GM23338 (cell line): ENCODE data around the gene MSANTD4. TPM values are rescaled to one million over a fixed set of nuclear protein-coding genes. Genes with fewer than 3 reads are reported as not detected.

Experiments
- ATAC-seq: fragments of 200-7000 bp; cut with Tn5 transposase; 3 replicates; pipeline ENCODE4 v1.9.1; 2020
- DNase-seq: peaks from one replicate; pipeline ENCODE4 v3.0.0-alpha.2; 2015; ENCODE audit warnings: low spot score
- H2AFZ ChIP-seq: fragments of 200-600 bp; sonication (generic); 2 replicates; pipeline ENCODE4 v1.8.0; 2016; ENCODE audit warnings: antibody characterized with exemption, mild to moderate bottlenecking, moderate library complexity
- H3F3A ChIP-seq: fragments of 200-600 bp; sonication (generic); replicated peaks from 2 replicates; pipeline ENCODE4 v1.8.0; 2017; ENCODE audit warnings: antibody characterized with exemption, mixed run types, low read depth
- H3K27ac ChIP-seq: fragments of 200-600 bp; sonication (generic); 2 replicates; pipeline ENCODE4 v1.6.1; 2016; ENCODE audit warnings: low read depth
- H3K27me3 ChIP-seq: fragments of 200-600 bp; sonication (generic); 2 replicates; pipeline ENCODE4 v1.8.0; 2016; ENCODE audit warnings: mild to moderate bottlenecking, mixed run types, moderate library complexity; ENCODE audit not compliant: insufficient read depth
- H3K36me3 ChIP-seq: fragments of 200-600 bp; sonication (generic); 2 replicates; pipeline ENCODE4 v1.8.0; 2016; ENCODE audit warnings: mild to moderate bottlenecking; ENCODE audit not compliant: insufficient read depth
- H3K4me1 ChIP-seq: fragments of 200-600 bp; sonication (generic); 2 replicates; pipeline ENCODE4 v1.8.0; 2016; ENCODE audit warnings: mild to moderate bottlenecking, moderate library complexity; ENCODE audit not compliant: insufficient read depth
- H3K4me2 ChIP-seq: fragments of 200-600 bp; sonication (generic); 2 replicates; pipeline ENCODE4 v1.7.1; 2017; ENCODE audit warnings: mixed run types
- H3K4me3 ChIP-seq: fragments of 200-600 bp; sonication (generic); 2 replicates; pipeline ENCODE4 v1.6.1; 2016; ENCODE audit warnings: mixed run types
- H3K79me2 ChIP-seq: fragments of 200-600 bp; sonication (generic); replicated peaks from 2 replicates; pipeline ENCODE4 v1.8.0; 2017; ENCODE audit warnings: mild to moderate bottlenecking; ENCODE audit not compliant: insufficient read depth
- H3K9me2 ChIP-seq: fragments of 200-600 bp; sonication (generic); 2 replicates; pipeline ENCODE4 v1.8.0; 2017; ENCODE audit not compliant: insufficient read depth
- H4K20me1 ChIP-seq: fragments of 200-600 bp; sonication (generic); replicated peaks from 2 replicates; pipeline ENCODE4 v1.8.0; 2017; ENCODE audit warnings: mild to moderate bottlenecking; ENCODE audit not compliant: insufficient read depth
- H3K27ac Mint-ChIP-seq: 2 replicates; pipeline ENCODE4 v1.8.0; 2020; ENCODE audit warnings: inconsistent platforms, mild to moderate bottlenecking, moderate library complexity, mixed read lengths
- H3K27me3 Mint-ChIP-seq: 3 replicates; pipeline ENCODE4 v1.8.0; 2022; ENCODE audit warnings: low read depth, mild to moderate bottlenecking, moderate library complexity, mixed read lengths, inconsistent platforms; ENCODE audit not compliant: insufficient read depth, poor library complexity
- H3K36me3 Mint-ChIP-seq: 3 replicates; pipeline ENCODE4 v1.8.0; 2021; ENCODE audit warnings: low read depth, mild to moderate bottlenecking, inconsistent platforms, moderate library complexity, mixed read lengths
- H3K4me1 Mint-ChIP-seq: 3 replicates; pipeline ENCODE4 v1.8.0; 2020; ENCODE audit warnings: mild to moderate bottlenecking, inconsistent platforms, mixed read lengths
- H3K4me3 Mint-ChIP-seq: 3 replicates; pipeline ENCODE4 v1.8.0; 2021; ENCODE audit warnings: moderate library complexity, mild to moderate bottlenecking, inconsistent platforms, mixed read lengths
- H3K9me3 Mint-ChIP-seq: 3 replicates; pipeline ENCODE4 v1.8.0; 2020; ENCODE audit warnings: moderate library complexity, mild to moderate bottlenecking, inconsistent platforms, mixed read lengths
- ETS1 ChIP-seq: IDR thresholded peaks from 2 replicates; pipeline ENCODE4 v1.6.1; 2016; ENCODE audit warnings: antibody characterized with exemption
- EZH2 ChIP-seq: fragments of 200-600 bp; sonication (generic); IDR thresholded peaks from one replicate; pipeline ENCODE4 v1.8.0; 2017; ENCODE audit warnings: antibody characterized with exemption, mild to moderate bottlenecking, low read depth; ENCODE audit not compliant: unreplicated experiment
- EZH2phosphoT487 ChIP-seq: fragments of 200-600 bp; sonication (generic); IDR thresholded peaks from one replicate; pipeline ENCODE4 v1.8.1; 2018; ENCODE audit warnings: antibody characterized with exemption; ENCODE audit not compliant: unreplicated experiment
- NANOG ChIP-seq: IDR thresholded peaks from 2 replicates; pipeline ENCODE4 v1.6.1; 2016; ENCODE audit warnings: antibody characterized with exemption, borderline replicate concordance
- REST ChIP-seq: IDR thresholded peaks from one replicate; pipeline ENCODE4 v1.6.1; 2018; ENCODE audit warnings: antibody characterized with exemption; ENCODE audit not compliant: unreplicated experiment
- STAT1 ChIP-seq: IDR thresholded peaks from one replicate; pipeline ENCODE4 v1.6.1; 2016; ENCODE audit warnings: antibody characterized with exemption; ENCODE audit not compliant: unreplicated experiment
- ZNF114 ChIP-seq: fragments of 250-450 bp; sonication (Bioruptor Pico); IDR thresholded peaks from 2 replicates; pipeline ENCODE4 v1.5.0; 2020; ENCODE audit warnings: mild to moderate bottlenecking, moderate library complexity
- ZNF331 ChIP-seq: fragments of 250-450 bp; sonication (Bioruptor Pico); IDR thresholded peaks from 2 replicates; pipeline ENCODE4 v1.5.0; 2020; ENCODE audit warnings: low read depth, mild to moderate bottlenecking, moderate library complexity
- ZNF462 ChIP-seq: fragments of 250-450 bp; sonication (Bioruptor Pico); IDR thresholded peaks from 2 replicates; pipeline ENCODE4 v1.5.0; 2020; ENCODE audit warnings: mild to moderate bottlenecking, moderate library complexity
- polyA plus RNA-seq: library from polyadenylated mRNA; unstranded; fragments of >200 nt; fragmentation: Nextera tagmentation; extraction: Ambion mirVana; gene quantifications from 2 replicates; pipeline ENCODE4 v1.2.1, GENCODE V29; 2016
- total RNA-seq: library from RNA; depleted of rRNA; stranded (reverse); fragments of >200 nt; shearing (Covaris generic); gene quantifications from 2 replicates; pipeline ENCODE4 v1.2.3, GENCODE V29; 2014

Gene MSANTD4
- total and polyA plus RNA-seq, 2 experiments from 2014 or later, result 13.2 to 31.1 TPM

GRCh38 chr11:106051103-106051502 is 29.1 kb upstream of the MSANTD4 start (continued):
- TF ChIP-seq ZNF462 (no peak), ZNF331 (CRISPR knock-in tag) (no peak)

- Histone ChIP-seq H3F3A (no peaks in the 10 kb centered on the region), H2AFZ (no peak overlapping the region), H3K79me2 (no peaks in the 10 kb centered on the region), H3K4me2 (no peak overlapping the region), H3K9me2 (no peaks in the 10 kb centered on the region; the same call in 1 of the 2 replicates), H4K20me1 (no peaks in the 10 kb centered on the region), H3K36me3 (no peaks in the 10 kb centered on the region), H3K27ac (no peak overlapping the region), H3K27me3 (no peaks in the 10 kb centered on the region), H3K4me3 (no peak overlapping the region), H3K4me1 (no peaks in the 10 kb centered on the region)
- peaks cover 3% of the 10 kb centered on the region; the same call in 2 of the 3 replicates for H3K4me1 Mint-ChIP-seq
- no peak for ATAC-seq
- H3K9me3 Mint-ChIP-seq, result no peaks in the 10 kb centered on the region
- DNase-seq, result no peak
- no peak overlapping the region for H3K4me3 Mint-ChIP-seq
- H3K36me3 Mint-ChIP-seq, result no peaks in the 10 kb centered on the region
- H3K27ac Mint-ChIP-seq, result no peak overlapping the region
- TF ChIP-seq EZH2 (no peak), NANOG (no peak), REST (no peak), STAT1 (no peak), ZNF114 (CRISPR knock-in tag) (no peak), ETS1 (no peak), EZH2phosphoT487 (no peak)
- no peaks in the 10 kb centered on the region for H3K27me3 Mint-ChIP-seq
These were observed 27.9 kb upstream of the MSANTD4 start for GRCh38 chr11:106049727-106050476.
